ENCODE measurements around the gene GGCT.
"Not testable (repeated sequence)": the region's sequence is repeated elsewhere in the genome, so short reads cannot be mapped to it uniquely, and the experiment has no call there.

Gene GGCT, protein sequence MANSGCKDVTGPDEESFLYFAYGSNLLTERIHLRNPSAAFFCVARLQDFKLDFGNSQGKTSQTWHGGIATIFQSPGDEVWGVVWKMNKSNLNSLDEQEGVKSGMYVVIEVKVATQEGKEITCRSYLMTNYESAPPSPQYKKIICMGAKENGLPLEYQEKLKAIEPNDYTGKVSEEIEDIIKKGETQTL

DNA sequence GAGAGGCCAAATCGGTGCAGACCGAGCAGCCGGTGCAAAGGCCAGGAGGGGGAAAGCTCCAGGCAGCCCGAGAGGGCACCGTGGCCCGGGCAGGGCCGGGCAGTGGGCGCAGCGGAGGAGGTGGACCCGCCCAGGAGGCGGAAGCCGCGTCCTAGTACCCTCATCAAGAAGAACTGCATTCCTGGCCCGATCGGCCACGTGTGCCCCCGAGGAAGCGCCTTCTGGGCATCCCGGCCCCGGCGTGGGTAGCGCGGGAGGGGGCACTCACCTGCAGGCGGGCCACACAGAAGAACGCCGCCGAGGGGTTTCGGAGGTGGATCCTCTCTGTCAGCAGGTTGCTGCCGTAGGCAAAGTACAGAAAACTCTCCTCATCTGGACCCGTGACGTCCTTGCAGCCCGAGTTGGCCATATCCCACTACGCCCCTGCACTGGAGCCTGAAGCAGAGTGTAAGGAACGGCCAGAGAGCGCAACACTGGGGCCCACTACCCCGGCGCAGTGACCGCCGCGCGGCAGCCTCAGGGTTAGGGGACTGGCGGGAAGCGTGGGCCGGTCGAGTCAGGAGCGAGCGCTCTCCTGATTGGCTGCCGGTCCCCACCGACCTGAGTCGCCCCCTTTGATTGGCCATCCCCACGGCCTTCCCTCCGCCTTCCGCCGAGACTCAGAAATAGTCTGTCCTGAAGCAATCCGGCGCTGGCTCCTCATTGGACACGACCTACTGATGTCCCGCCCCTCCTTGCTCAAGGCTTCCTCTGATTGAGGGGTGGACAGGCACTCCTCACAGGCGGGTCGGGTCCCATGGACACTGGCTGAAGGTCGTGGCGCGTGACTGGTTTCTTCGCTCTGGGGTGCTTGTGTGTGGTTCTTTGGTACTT, at the start of gene GGCT:
GGCT (minus strand) TSS at position 529 of the 873 bp plus-strand sequence; CDS start at position 409, 120 bp downstream.
- peak; percentile 99 for DNase-seq (ENCODE audit: low spot score)

DNA sequence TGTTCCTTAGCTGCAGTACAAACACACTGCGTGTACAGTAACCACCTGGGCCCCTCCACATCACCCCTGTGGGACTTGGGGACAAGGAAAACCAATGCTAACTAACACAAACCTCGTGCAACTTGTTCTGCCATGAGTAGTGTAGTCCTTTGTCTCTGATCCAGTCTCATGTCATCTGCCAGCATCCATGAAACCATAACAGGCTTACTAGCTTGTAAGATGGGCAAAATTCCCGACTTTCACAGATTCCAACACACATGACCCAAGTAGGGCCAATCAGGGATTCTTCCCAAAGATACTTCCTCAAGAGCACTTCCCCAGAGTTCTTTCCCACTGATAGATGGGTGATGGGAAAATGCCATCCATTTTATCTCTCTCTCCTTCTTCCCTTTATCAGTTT, 48.9 kb upstream of the GGCT start:
- DNase-seq (ENCODE audit: low spot score) = no peak

DNA sequence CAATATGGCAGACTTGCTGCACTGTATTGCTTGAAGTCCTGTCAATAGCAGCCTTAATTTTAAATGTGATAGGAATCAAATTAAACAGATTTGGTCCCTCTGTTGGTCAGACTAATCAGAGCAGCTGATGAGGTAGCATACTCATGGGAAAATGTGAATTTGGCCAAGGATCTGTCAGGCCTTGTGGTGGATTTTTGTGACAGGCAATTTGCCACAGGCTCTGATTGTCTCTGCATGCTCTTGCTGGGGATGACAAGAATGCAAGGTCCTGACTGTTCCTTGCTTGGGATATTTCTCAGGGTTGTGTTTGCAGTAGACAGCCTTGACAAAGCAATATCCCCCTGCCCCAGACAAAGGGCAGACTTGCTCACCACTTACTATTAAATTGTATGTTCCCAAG, 48.5 kb upstream of the GGCT start:
- DNase-seq (ENCODE audit: low spot score) = no peak

DNA sequence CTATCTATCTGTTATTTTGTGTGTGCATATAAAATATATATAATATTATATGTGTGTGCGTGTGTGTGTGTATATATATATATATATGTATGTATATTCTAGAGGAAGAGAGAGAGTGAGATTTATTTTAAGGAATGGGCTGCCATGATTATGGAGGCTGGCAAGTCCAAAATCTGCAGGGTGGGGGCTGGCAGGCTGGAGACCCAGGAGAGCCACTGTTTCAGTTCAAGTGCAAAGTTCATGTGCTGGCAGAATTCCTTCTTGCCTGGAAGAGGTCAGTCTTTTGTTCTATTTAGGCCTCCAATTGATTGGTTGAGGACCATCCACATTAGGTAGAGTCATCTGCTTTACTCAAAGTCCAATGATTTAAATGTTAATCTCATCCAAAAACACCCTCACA, 47.7 kb upstream of the GGCT start:
- DNase-seq (ENCODE audit: low spot score) = no peak

DNA sequence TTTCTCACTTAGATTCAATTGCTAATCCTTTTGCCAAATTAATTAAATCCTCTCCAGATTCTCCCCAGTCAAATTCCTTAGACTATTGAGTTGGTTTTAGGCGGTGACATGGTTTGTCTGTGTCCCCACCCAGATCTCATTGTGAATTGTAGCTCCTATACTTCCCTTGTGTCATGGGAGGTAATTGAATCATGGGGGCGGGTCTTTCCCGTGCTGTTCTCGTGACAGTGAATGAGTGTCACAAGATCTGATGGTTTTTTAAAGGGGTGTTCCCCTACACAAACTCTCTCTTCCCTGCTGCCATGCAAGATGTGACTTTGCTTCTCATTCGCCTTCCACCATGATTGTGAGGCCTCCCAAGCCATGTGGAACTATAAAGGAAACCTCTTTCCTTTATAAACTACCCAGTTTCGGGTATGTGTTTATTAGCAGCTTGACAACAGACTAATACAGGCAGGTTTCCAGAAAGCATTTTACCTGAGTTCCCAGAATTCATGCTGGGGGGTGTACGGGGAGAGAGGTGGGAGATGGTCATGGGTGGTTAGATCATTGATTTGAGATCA, 45.4 kb upstream of the GGCT start:
- no peak for DNase-seq (ENCODE audit: low spot score)

DNA sequence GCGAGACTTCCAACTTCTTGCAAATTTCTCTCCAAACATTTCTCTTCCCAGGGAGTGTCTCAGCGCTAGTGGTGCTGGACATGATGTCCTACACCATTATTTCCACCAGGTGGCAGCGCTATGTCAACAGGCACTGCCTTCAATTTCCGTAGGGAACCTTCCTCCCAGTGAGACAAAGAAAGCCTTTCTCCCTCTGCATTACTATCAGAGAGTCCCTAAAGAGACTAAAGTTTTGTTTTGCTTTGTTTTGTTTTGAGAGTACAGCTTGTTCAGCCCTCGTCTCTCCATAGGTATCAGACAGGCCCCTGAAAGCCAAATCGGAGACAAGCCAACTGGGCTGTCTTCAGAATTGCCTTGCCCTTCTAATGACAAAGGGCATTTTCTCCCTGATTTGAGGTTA, 44.2 kb upstream of the GGCT start:
- peak; percentile 52 for DNase-seq (ENCODE audit: low spot score)

DNA sequence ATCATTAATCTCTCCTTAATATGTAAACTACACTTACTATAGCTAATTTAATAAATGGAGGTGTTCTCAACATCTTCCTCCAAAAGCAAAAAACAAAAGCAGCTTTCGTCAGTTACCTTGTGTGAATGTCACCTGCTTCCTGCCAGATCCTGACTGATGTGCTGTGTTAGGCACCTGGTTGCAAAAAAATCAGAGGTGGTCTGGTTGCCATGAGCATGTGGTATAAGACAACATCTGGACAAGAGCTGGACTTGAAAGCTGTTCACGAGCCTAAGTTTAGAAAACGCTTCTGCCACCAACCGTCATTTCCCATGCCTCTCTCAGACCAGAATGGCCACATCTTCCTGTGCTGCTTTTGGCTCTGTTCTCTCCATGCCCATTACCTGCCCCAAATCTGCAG, 42.0 kb upstream of the GGCT start:
- DNase-seq (ENCODE audit: low spot score) = no peak

DNA sequence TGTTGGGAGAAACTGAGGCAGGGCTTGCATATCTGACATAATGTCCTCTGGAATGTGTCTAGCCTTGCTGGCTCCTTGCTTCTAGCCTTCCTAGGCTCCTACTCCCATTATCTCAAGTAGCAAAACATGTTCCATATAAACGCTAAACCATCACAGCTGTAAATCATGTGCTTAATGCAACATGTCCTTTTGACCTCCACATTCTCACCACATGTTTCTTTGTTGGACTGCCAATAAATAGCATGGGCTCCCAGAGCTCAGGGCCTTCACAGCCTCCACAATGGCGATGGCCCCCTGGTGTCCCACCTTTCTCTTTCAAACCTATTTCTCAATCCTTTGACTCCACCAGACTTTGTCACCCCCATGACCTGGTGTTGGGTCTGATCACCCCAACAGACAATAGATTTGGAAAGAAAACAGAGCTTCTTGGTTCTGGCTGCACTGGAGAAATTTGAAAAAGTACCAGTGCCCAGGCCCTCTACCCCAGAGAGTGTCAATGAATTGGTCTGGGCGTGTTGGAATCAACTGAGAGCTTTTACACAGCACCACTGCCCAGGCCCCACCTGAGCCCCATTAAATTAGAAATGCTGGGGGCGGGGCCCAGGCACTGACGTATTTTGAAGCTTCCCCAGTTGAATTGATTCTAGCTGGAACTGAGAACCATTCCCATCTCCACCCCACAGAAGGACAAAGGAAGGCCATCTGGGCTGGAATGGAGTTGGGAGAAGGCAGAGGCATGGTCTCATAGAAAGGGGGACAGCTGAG, 41.3 kb upstream of the GGCT start:
- no peak for DNase-seq (ENCODE audit: low spot score)

DNA sequence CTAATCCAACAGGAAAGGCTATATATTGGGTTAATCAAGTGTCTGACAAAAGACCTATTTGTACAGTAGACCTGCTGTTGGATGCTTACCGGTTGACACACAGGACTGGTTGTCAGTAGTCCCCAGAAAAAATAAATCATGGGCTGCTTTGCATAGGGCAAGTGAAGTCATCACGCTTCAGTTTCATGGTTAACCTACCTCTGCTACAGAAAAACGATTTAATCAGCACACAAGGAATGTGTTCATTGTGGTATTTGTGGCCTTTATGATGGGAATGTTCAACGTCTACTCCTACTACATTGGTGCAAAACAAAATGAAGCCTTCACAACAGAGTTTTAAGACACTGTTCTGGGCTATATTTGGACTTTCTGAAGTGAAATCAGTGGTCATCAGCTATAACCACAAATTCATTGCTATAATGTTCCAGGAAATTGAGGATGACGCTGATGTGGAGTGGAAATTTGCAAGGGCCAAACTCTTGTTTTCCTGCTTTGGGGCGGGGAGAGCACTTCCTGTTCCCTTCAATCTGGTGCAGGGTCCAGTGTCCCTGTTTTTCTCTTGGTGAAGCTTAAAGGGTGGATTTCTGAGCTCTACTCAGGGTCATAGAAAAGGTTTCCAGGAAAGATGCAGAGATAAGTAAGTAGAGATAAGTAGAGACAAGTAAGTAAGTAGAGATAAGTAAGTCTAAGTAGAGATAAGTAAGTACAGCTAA, 39.3 kb upstream of the GGCT start:
- no peak for DNase-seq (ENCODE audit: low spot score)

DNA sequence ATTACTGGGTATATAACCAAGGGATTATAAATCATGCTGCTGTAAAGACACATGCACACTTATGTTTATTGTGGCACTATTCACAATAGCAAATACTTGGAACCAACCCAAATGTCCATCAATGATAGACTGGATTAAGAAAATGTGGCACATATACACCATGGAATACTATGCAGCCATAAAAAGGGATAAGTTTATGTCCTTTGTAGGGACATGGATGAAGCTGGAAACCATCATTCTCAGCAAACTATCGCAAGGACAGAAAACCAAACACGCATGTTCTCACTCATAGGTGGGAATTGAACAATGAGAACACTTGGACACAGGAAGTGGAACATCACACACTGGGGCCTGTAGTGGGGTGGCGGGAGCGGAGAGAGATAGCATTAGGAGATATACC, 38.5 kb upstream of the GGCT start:
- not testable (repeated sequence) for DNase-seq (ENCODE audit: low spot score)

DNA sequence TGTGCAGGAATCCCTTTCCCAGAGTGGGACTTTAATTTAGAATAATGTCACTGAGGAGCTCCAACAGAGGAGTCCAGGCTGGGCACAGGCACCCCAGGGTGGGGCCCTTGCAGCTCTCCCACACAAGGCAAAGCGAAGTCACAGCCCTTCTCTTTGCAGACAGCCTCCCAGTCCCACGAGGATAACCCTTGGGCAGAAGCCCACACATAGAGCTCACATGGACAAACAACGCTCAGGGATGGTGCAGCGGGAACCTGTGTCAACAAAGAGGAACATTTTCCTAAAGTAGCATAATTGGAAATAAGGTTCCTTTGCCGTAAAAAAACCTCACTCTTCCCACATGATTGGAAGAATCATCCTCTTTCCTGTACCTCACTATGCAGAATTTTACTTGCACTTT, 29.3 kb upstream of the GGCT start:
- no peak for DNase-seq (ENCODE audit: low spot score)

DNA sequence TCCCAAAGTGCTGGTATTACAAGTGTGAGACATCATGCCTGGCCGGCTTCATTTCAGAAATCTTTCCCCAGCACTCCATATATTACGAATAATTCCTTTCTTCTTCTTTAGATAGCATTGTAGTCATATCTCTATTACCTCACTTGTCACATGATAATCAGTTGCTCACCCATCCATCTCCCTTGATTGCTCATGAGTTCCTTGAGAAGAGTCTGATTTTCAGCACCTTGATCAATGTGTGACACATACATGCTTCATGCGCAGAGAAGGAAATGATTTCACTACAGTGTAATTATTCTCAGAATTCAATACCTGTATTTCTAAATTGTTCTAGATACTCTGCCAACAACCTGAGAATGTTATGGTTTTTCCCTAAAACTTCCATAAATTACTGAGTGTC, 26.7 kb upstream of the GGCT start:
- DNase-seq (ENCODE audit: low spot score) = no peak

DNA sequence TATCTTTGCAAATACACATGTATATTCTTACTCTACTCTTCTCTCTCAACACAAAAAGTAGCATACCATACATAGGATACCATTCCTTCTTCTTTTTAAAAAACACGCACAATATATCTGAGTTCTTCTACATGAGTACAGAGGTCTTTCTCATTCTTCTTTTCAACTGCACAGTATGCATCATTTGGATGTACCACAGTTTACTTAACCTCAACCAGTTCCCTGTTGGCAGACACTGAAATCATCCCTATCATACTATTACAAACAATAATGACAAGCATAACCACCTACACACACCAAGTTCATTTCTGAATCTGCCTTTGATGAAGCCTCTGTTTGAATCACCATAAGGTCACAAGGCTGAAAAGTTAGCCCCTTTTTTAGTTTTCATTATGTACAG, 25.7 kb upstream of the GGCT start:
- no peak for DNase-seq (ENCODE audit: low spot score)

DNA sequence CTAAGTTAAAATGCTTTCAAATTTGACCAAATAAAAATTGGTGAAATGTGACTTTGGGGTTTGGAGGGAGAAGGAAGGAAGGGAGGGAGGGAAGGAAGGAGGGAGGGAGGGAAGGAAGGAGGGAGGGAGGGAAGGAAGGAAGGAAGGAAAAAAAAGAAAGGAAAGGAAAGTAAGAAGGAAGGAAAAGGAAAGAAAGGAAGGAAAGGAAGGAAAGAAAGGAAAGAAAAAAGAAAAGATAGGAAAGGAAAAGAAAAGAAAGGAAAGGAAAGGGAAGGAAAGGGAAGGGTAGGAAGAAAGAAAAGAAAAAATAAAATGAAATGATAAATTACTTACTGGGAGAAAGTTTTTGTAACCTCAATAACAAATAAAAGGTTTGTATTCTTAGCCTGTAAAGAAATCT, 24.1 kb upstream of the GGCT start:
- DNase-seq (ENCODE audit: low spot score) = no peak

DNA sequence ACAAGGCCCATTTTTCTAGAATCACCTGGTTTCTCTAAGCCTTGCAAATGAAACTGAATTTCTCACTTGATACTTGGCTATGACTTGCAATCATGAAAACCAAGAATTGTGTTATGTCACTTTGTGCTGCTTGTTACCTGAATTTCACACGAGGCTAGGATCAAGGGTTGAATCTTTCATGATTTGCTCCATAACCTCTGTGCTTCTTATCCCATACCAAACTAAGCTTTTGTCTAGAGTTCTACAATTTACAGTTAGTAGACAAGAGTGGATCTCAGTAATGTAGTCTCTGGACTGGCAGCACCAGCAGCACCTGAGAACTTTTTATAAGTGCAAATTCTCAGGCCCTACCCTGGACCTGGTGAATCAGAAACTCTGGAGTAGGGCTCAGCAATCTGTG, 22.7 kb upstream of the GGCT start:
- not testable (repeated sequence) for DNase-seq (ENCODE audit: low spot score)

DNA sequence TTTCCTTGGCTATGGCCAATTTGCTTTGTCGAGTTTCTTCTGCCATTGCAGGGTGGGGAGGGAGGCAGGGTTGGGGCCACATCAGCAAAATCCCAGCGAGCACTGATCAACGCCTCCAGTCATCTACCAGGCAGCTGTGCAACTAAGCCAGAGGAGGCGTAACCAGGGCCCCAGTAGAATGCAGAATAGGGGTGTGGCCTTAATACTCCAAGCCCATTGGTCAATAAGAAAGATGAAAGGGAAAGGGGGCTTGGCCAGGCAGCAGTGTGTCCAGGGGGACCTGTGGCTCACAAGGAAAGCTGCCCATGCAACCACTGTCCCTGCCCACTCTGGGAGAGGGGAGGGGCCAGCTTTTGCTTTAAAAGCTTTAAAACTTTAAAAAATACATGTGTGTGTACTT, 21.5 kb upstream of the GGCT start:
- no peak for DNase-seq (ENCODE audit: low spot score)

DNA sequence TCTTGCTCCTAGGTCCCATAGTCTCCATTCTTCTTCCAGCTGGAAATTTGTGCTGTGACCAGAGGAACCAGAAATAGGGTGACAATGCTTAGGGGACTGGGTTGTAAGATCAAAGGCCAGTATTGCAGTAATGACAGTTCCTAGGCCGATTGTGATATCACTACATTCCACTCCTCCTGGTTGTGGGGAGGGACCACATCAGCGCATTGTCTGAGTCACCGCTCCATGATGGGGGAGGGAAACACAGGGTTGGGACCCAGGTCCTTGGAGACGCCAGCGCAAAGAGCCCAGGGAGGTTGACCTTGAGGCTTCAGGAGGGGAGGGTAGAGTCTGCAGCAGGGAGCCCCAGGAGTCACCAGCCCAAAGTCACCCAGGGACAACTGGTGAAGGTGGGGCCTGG, 20.8 kb upstream of the GGCT start:
- no peak for DNase-seq (ENCODE audit: low spot score)

DNA sequence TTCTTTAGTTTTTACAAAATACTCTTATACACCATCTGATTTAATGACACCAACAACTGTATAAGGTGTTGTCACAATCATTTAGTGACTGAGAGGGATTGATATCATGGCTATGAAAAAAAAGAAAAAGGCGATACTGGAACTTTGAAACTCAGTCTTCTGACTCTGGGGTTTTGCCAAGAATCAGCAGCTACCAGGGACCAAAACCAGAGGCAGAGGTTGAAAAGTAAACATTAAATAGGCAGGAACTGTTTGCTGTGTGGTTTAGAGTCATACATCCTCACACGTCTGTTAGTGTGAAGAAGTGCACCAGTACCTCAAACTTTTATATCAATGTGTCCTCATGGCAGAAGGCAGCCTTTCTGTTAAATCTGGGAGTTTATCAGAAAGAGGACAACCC, 19.9 kb upstream of the GGCT start:
- no peak for DNase-seq (ENCODE audit: low spot score)

DNA sequence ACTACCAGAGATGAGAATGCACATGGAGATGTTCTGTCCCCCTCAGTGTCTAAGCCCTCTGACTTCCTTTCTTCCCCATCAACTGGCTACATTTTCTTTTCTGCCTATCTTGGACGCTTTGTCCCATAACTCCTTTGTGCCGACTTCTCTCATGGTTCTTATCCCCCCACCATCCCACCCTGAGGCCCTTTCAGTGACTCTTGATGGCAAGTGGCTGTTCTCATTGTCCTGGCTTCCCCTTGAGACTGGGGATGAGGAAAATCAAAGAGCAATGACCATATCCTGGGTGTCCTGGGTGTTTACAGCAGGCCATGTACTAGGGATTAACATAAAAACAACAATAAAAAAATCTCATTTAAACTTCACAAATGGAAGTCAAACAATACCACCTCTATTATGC, 18.8 kb upstream of the GGCT start:
- no peak for DNase-seq (ENCODE audit: low spot score)

DNA sequence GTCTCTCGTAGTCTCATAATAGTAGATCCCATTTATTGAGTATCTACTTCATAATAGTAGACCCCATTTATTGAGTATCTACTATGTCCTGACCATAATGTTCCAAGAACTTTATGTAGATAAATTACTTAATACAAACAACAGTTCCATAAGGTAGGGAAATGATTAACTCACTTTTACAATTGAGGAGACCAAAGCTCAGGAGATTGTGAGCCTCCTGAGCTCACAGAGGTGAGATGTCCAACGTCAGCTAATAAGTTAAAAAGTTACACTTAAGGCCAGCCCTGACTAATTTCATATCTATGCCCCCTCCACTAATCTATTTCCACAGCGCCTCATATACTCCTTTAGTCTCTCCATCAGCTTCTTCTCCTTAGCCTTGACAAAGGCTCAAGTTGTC, 17.5 kb upstream of the GGCT start:
- no peak for DNase-seq (ENCODE audit: low spot score)

DNA sequence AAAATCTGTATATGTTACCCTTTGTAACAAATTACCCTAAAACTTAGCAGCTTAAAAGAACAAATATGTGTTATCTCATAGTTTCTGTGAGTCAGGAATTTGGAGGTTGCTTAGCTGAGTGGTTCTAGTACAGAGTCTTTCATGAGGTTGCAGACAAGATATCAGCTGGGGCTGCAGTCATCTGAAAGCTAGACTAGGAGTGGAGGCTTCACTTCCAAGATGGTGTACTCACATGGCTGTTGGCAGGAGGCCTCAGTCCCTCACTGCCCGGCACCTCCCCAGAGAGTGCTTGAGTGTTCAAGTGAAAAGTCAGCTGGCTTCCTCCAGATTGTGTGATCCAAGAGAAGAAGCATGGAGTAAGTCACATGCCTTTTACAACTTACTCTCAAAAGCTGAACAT, 16.9 kb upstream of the GGCT start:
- no peak for DNase-seq (ENCODE audit: low spot score)

DNA sequence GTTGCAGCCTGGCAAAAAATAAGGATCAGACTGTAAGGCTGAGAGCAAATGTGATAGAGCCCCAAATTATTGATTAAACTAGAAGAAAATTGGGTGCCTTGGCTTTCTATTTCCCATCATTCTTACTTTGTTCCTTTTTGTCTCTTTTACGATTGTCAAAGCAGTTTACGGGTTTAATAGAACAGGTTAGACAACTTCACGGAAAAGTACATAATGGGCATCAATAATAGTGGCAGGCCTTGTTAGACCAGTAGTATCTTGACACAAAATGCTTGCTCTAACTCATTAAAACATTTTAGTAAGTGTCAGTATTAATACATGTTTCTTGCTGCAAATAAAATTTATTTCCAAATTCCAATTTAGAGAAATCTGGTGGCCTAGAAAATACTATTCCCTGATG, 14.5 kb upstream of the GGCT start:
- DNase-seq (ENCODE audit: low spot score) = no peak

Data from germinal center (tissue), 1 donor.